Measurements from ENCODE around the gene GOLGA7B. TPM values are rescaled to one million over a fixed set of nuclear protein-coding genes. Genes with fewer than 3 reads are reported as not detected.

Gene GOLGA7B
- total RNA-seq, 1 experiment from 2014 or later: 1.1 TPM

DNA sequence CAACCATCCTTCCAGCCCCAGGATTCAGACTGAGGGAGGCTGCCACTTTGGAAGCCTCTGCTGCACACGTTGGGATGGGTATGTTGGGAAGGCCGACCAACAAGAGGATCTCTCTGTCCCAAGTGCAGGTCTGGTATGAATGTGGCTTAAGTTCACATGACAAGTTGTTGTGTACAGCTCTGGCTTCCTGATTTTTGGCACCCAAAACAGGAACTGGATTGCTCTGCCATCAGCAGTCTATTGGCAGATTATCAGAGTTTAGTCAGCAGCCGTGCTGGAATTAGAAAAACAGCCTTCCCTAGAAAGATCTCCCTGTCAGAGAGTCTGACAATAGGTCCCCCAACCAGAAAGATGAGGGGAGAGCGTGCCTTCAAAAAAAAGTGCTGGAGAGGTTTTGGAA is 66.9 kb downstream of the GOLGA7B start:
- Histone ChIP-seq H2AFZ (no peak overlapping the region), H3K9me2 (ENCODE audit: insufficient read depth) (no peaks in the 10 kb centered on the region), H3K27me3 (ENCODE audit: insufficient read depth, low read depth) (peaks cover 16% of the 10 kb centered on the region), H3K27ac (no peak overlapping the region), H3K4me2 (no peak overlapping the region), H3K4me1 (replicated peaks; ENCODE audit: insufficient read depth) (no peaks in the 10 kb centered on the region), H3F3A (ENCODE audit: insufficient read depth, low read depth) (no peaks in the 10 kb centered on the region), H3K36me3 (ENCODE audit: low read depth) (no peaks in the 10 kb centered on the region), H3K9me3 (ENCODE audit: insufficient read depth, low read depth) (no peaks in the 10 kb centered on the region), H4K20me1 (ENCODE audit: insufficient read depth) (no peaks in the 10 kb centered on the region), H3K79me2 (ENCODE audit: low read depth) (no peaks in the 10 kb centered on the region), H3K4me3 (no peak overlapping the region)
- CTCF ChIA-PET: no interaction called here
- intact Hi-C loops (cut with micrococcal nuclease; ENCODE audit: unreplicated experiment): loop anchor here (10.0 kb wide), 2 partner anchors 548 to 1328 kb away; no protein-coding TSS in a partner anchor
- no peak for TF ChIP-seq EZH2 (IDR thresholded peaks at IDR 0.05; ENCODE audit: low read depth)
- TF ChIP-seq, protein P1, sequence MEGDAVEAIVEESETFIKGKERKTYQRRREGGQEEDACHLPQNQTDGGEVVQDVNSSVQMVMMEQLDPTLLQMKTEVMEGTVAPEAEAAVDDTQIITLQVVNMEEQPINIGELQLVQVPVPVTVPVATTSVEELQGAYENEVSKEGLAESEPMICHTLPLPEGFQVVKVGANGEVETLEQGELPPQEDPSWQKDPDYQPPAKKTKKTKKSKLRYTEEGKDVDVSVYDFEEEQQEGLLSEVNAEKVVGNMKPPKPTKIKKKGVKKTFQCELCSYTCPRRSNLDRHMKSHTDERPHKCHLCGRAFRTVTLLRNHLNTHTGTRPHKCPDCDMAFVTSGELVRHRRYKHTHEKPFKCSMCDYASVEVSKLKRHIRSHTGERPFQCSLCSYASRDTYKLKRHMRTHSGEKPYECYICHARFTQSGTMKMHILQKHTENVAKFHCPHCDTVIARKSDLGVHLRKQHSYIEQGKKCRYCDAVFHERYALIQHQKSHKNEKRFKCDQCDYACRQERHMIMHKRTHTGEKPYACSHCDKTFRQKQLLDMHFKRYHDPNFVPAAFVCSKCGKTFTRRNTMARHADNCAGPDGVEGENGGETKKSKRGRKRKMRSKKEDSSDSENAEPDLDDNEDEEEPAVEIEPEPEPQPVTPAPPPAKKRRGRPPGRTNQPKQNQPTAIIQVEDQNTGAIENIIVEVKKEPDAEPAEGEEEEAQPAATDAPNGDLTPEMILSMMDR (conservative IDR thresholded peaks at IDR 0.05): no peak
- no TSS peak for BruUV-seq (replicated peaks)
- no peak for DNase-seq
- POLR2A ChIA-PET (ENCODE audit: unreplicated experiment): no interaction called here

DNA sequence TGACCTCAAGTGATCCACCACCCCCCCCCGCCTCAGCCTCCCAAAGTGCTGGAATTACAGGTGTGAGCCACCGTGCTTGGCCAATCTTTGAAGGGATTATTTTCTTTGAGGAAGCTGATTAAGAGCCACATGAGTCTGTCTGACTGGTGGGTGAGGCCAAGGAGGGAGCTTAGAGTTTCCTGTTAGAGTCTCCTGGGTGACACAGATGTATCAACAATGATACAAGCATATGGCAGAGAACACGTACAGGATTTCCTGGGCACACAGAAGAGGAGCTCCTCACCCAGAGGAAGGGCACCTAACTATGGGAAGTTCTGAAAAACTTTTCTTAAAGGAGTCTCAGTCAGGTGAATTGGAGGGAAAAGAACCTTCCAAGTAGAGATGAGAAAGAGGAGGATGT is 69.4 kb downstream of the GOLGA7B start:
- H3K27ac ChIP-seq: no peak overlapping the region
- no peaks in the 10 kb centered on the region for H3K79me2 ChIP-seq (ENCODE audit: low read depth)
- no peaks in the 10 kb centered on the region for H3K4me1 ChIP-seq (replicated peaks; ENCODE audit: insufficient read depth)
- no peak overlapping the region for H3K4me3 ChIP-seq
- POLR2A ChIA-PET (ENCODE audit: unreplicated experiment): no interaction called here
- H3F3A ChIP-seq (ENCODE audit: insufficient read depth, low read depth): no peaks in the 10 kb centered on the region
- no peak for DNase-seq
- intact Hi-C loops (cut with micrococcal nuclease; ENCODE audit: unreplicated experiment): loop anchor here (10.0 kb wide), 2 partner anchors 546 to 1326 kb away; no protein-coding TSS in a partner anchor
- TF ChIP-seq, protein P1 (conservative IDR thresholded peaks at IDR 0.05): no peak
- TF ChIP-seq EZH2 (IDR thresholded peaks at IDR 0.05; ENCODE audit: low read depth): no peak
- H3K9me2 ChIP-seq (ENCODE audit: insufficient read depth): no peaks in the 10 kb centered on the region
- no peaks in the 10 kb centered on the region for H3K9me3 ChIP-seq (ENCODE audit: insufficient read depth, low read depth)
- CTCF ChIA-PET: no interaction called here
- no peak overlapping the region for H3K4me2 ChIP-seq
- H3K27me3 ChIP-seq (ENCODE audit: insufficient read depth, low read depth): peaks cover 27% of the 10 kb centered on the region
- no peaks in the 10 kb centered on the region for H4K20me1 ChIP-seq (ENCODE audit: insufficient read depth)
- H3K36me3 ChIP-seq (ENCODE audit: low read depth): no peaks in the 10 kb centered on the region
- no TSS peak for BruUV-seq (replicated peaks)
- H2AFZ ChIP-seq: no peak overlapping the region

DNA sequence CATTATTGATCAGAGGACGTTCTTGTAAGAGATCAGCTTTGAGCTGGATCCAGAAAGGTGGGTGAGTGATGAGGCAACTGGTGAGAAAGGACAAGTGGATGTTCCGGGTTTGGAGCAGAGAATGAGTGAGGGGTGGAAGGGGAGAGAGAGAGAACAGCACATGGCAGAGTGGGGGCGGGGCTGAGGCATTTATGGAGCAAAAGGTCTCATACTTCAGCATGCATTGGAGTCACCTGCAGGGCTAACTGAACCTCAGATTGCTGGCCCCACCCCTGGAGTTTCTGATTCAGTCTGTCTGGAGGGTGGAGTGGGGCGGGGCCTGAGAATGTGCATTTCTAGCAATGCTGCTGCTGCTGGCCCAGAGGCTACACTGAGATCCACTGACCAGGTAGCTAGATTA is 71.2 kb downstream of the GOLGA7B start:
- no peaks in the 10 kb centered on the region for H3K9me3 ChIP-seq (ENCODE audit: insufficient read depth, low read depth)
- H3K4me1 ChIP-seq (replicated peaks; ENCODE audit: insufficient read depth): no peaks in the 10 kb centered on the region
- DNase-seq: no peak
- no peak overlapping the region for H3K4me3 ChIP-seq
- TF ChIP-seq EZH2 (IDR thresholded peaks at IDR 0.05; ENCODE audit: low read depth): no peak
- TF ChIP-seq, protein P1 (conservative IDR thresholded peaks at IDR 0.05): no peak
- H3K27me3 ChIP-seq (ENCODE audit: insufficient read depth, low read depth): peaks cover 35% of the 10 kb centered on the region
- H3K27ac ChIP-seq: no peak overlapping the region
- H2AFZ ChIP-seq: no peak overlapping the region
- H3K36me3 ChIP-seq (ENCODE audit: low read depth): no peaks in the 10 kb centered on the region
- ChIA-PET POLR2A (ENCODE audit: unreplicated experiment) (interaction anchor here (0.5 kb wide), 1 partner anchor 15 kb away, joined by 3 read pairs; no protein-coding TSS in a partner anchor), CTCF (no interaction called here)
- H4K20me1 ChIP-seq (ENCODE audit: insufficient read depth): no peaks in the 10 kb centered on the region
- H3K79me2 ChIP-seq (ENCODE audit: low read depth): no peaks in the 10 kb centered on the region
- H3K4me2 ChIP-seq: no peak overlapping the region
- H3F3A ChIP-seq (ENCODE audit: insufficient read depth, low read depth): no peaks in the 10 kb centered on the region
- H3K9me2 ChIP-seq (ENCODE audit: insufficient read depth): no peaks in the 10 kb centered on the region
- intact Hi-C loops (cut with micrococcal nuclease; ENCODE audit: unreplicated experiment): no loop called here
- BruUV-seq (replicated peaks): no TSS peak

Other genes starting within 250 kb of the GOLGA7B start
- 10.0 and 10.6 TPM in 2 replicates for gene MORN4, start 216.3 kb upstream of the GOLGA7B start, total RNA-seq (2021)
- 16.0 and 20.3 TPM in 2 replicates for gene PI4K2A, start 209.2 kb upstream of the GOLGA7B start, total RNA-seq (2021)
- gene AVPI1, start 162.6 kb upstream of the GOLGA7B start, total RNA-seq (2021): 20.5 and 22.4 TPM in 2 replicates
- gene MARVELD1, start 136.1 kb upstream of the GOLGA7B start, total RNA-seq (2021): 33.1 and 40.1 TPM in 2 replicates
- 21.6 and 24.7 TPM in 2 replicates for gene ZFYVE27, start 112.7 kb upstream of the GOLGA7B start, total RNA-seq (2021)
- gene SFRP5, start 77.8 kb upstream of the GOLGA7B start, total RNA-seq (2021): not detected in 2 replicates
- gene CRTAC1, start 180.8 kb downstream of the GOLGA7B start, total RNA-seq (2021): not detected in 2 replicates